ENCODE data around the gene TFR2.

TFR2 gene

GRCh38 chr7:100570954-100571828 lies 70.2 kb downstream of the TFR2 start:
- no peak for DNase-seq

Measured in SW 1271 (cell line).